LoVo (cell line): Measurements from ENCODE around the gene HNRNPA2B1.
"Not testable (repeated sequence)": the region's sequence is repeated elsewhere in the genome, so short reads cannot be mapped to it uniquely, and the experiment has no call there.

Source experiments
- DNase-seq: peaks from one replicate; pipeline ENCODE4 v3.0.0-alpha.2; 2016; ENCODE audit warnings: low spot score

The HNRNPA2B1 gene

GRCh38 chr7:26185131-26185843 is 15.3 kb downstream of the HNRNPA2B1 start:
- no peak for DNase-seq

- DNase-seq, result not testable (repeated sequence)
These were observed 16.1 kb downstream of the HNRNPA2B1 start for GRCh38 chr7:26184281-26185101.

- DNase-seq, result no peak
These were observed 16.8 kb downstream of the HNRNPA2B1 start for GRCh38 chr7:26183545-26184280.

- no peak for DNase-seq
These were observed 17.8 kb downstream of the HNRNPA2B1 start for GRCh38 chr7:26182706-26183105.

- no peak for DNase-seq
These were observed 18.3 kb downstream of the HNRNPA2B1 start for GRCh38 chr7:26182283-26182682.

- DNase-seq, result no peak
These were observed 18.9 kb downstream of the HNRNPA2B1 start for GRCh38 chr7:26181474-26182227.

- no peak for DNase-seq
These were observed 19.8 kb downstream of the HNRNPA2B1 start for GRCh38 chr7:26180792-26181198.

GRCh38 chr7:26179826-26180497 is 20.6 kb downstream of the HNRNPA2B1 start:
- DNase-seq, result no peak

GRCh38 chr7:26179422-26179821 is 21.1 kb downstream of the HNRNPA2B1 start:
- no peak for DNase-seq

- no peak for DNase-seq
These were observed 22.1 kb downstream of the HNRNPA2B1 start for GRCh38 chr7:26178272-26178960.

GRCh38 chr7:26177269-26177668 is 23.3 kb downstream of the HNRNPA2B1 start:
- DNase-seq, result not testable (repeated sequence)

GRCh38 chr7:26176696-26177095 is 23.9 kb downstream of the HNRNPA2B1 start:
- not testable (repeated sequence) for DNase-seq

GRCh38 chr7:26175903-26176302 is 24.6 kb downstream of the HNRNPA2B1 start:
- not testable (repeated sequence) for DNase-seq

GRCh38 chr7:26172048-26172447 is 28.5 kb downstream of the HNRNPA2B1 start:
- no peak for DNase-seq

- no peak for DNase-seq
These were observed 28.9 kb downstream of the HNRNPA2B1 start for GRCh38 chr7:26171601-26172000.

- no peak for DNase-seq
These were observed 29.9 kb downstream of the HNRNPA2B1 start for GRCh38 chr7:26170663-26171062.

- no peak for DNase-seq
These were observed 31.3 kb downstream of the HNRNPA2B1 start for GRCh38 chr7:26169271-26169670.

GRCh38 chr7:26168458-26169023 is 32.0 kb downstream of the HNRNPA2B1 start:
- DNase-seq, result no peak

- DNase-seq, result no peak
These were observed 33.1 kb downstream of the HNRNPA2B1 start for GRCh38 chr7:26167303-26167934.
